ENCODE results near the gene CBX5.

Gene CBX5

DNA sequence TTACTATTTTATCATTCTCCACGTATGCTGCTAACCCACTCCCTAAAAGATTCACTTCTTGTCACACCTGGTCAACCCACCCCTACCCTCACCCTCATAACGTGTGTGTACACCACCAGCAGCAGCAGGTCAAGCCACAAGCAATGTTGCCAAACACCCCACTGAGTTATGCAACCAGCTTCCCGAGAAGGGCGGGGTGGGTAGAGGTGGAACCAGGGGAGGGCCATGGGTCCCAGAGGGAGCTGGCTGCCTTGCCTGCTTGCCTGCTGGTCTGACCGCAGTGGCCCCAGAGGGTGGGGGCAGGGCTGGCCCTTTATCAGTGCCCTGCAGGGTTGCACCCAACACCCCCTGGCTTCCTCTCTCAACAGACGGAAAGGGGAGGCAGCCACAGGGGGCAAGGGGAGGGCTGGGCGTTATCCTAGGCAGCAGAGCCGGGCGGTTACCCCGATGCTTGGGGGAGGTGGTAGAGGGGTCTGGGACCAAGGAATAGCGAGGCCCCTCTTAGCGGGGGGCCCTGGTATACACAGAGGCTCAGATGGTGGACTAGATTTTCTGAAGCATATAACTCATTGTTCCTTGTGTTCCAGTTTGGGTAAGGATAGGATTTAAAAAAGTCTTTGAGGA is 24.4 kb upstream of the CBX5 start:
- Histone ChIP-seq H4K20me1 (ENCODE audit: insufficient read depth, low read length) (no peaks in the 10 kb centered on the region), H3K36me3 (replicated peaks; ENCODE audit: low read depth, low read length) (no peaks in the 10 kb centered on the region), H3K4me1 (ENCODE audit: low read length) (0 out of 2 replicates have a peak, but pooled peaks cover 7% of the 10 kb centered on the region), H3K79me2 (ENCODE audit: low read length) (no peaks in the 10 kb centered on the region), H2AFZ (ENCODE audit: low read depth, low read length) (peak overlapping the region; percentile 25; the same call in 1 of the 2 replicates), H3K9ac (ENCODE audit: low read length) (no peak overlapping the region), H3K9me3 (ENCODE audit: insufficient read depth, low read length) (no peaks in the 10 kb centered on the region), H3K4me2 (ENCODE audit: low read length) (peak overlapping the region; percentile 48), H3K27me3 (ENCODE audit: low read depth, low read length) (peaks cover 55% of the 10 kb centered on the region), H3K4me3 (ENCODE audit: low read length) (peak overlapping the region; percentile 44), H3K27ac (ENCODE audit: low read length) (no peak overlapping the region)
- TF ChIP-seq EZH2phosphoT487 (IDR thresholded peaks at IDR 0.05; ENCODE audit: low read depth), result no peak
- TF ChIP-seq, protein P1, sequence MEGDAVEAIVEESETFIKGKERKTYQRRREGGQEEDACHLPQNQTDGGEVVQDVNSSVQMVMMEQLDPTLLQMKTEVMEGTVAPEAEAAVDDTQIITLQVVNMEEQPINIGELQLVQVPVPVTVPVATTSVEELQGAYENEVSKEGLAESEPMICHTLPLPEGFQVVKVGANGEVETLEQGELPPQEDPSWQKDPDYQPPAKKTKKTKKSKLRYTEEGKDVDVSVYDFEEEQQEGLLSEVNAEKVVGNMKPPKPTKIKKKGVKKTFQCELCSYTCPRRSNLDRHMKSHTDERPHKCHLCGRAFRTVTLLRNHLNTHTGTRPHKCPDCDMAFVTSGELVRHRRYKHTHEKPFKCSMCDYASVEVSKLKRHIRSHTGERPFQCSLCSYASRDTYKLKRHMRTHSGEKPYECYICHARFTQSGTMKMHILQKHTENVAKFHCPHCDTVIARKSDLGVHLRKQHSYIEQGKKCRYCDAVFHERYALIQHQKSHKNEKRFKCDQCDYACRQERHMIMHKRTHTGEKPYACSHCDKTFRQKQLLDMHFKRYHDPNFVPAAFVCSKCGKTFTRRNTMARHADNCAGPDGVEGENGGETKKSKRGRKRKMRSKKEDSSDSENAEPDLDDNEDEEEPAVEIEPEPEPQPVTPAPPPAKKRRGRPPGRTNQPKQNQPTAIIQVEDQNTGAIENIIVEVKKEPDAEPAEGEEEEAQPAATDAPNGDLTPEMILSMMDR (IDR thresholded peaks at IDR 0.05; ENCODE audit: low read depth, low read length), result no peak

DNA sequence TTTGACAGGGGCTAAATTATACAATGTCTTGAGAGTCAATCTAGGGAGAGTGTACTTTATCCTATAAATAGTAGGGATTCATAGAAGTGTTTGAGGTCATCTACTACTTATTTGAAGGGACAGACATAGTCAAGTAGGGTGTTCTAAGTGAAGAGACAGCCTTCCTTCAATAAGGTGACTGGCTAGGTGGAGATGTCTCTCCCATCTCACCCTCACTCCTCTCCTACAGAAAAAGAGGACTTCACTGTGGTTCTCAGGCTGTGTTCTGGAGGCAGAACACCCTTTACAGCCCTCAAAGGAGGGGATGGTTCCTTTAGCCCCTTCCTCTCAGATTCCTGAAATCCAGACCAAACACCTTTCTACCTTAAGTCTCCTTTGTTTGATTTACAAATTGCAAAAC is 23.7 kb upstream of the CBX5 start:
- Histone ChIP-seq H4K20me1 (ENCODE audit: insufficient read depth, low read length) (no peaks in the 10 kb centered on the region), H3K27ac (ENCODE audit: low read length) (no peak overlapping the region), H2AFZ (ENCODE audit: low read depth, low read length) (no peak overlapping the region), H3K79me2 (ENCODE audit: low read length) (no peaks in the 10 kb centered on the region), H3K4me2 (ENCODE audit: low read length) (no peak overlapping the region), H3K9me3 (ENCODE audit: insufficient read depth, low read length) (no peaks in the 10 kb centered on the region), H3K9ac (ENCODE audit: low read length) (no peak overlapping the region), H3K4me1 (ENCODE audit: low read length) (0 out of 2 replicates have a peak, but pooled peaks cover 7% of the 10 kb centered on the region), H3K36me3 (replicated peaks; ENCODE audit: low read depth, low read length) (no peaks in the 10 kb centered on the region), H3K27me3 (ENCODE audit: low read depth, low read length) (peaks cover 61% of the 10 kb centered on the region), H3K4me3 (ENCODE audit: low read length) (peak overlapping the region; percentile 44; the same call in 1 of the 2 replicates)
- TF ChIP-seq, protein P1 (IDR thresholded peaks at IDR 0.05; ENCODE audit: low read depth, low read length), result no peak
- no peak for TF ChIP-seq EZH2phosphoT487 (IDR thresholded peaks at IDR 0.05; ENCODE audit: low read depth)

DNA sequence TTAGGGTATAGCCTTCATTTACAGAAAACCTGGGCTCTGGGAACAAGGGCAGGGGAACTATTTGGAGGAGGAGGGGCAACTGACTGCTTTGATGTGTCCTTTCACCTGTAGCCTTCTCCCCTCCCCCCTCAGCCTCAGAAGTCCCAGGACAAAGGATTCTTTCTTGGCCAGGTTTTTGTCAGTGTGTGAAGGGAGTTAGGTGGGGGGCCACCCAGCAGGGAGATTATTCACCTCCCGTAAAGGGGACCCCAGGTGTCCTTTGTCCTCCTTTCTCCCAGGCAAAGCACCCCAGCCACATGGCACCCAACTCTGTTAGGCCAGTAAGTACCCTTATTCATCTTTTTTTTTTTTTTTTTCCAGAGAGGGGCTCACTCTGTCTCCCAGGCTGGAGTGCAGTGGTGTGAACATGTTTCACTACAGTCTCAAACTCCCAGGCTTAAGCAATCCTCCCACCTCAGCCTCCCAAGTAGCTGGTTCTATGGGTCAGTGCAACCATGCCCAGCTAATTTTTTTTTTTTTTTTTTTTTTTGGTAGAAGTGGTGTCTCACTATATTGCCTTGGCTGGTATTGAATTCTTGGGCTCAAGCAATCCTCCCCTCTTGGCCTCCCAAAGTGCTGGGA is 21.6 kb upstream of the CBX5 start:
- peaks cover 63% of the 10 kb centered on the region for H3K27me3 ChIP-seq (ENCODE audit: low read depth, low read length)
- no peak overlapping the region for H2AFZ ChIP-seq (ENCODE audit: low read depth, low read length)
- peak overlapping the region; percentile 75 for H3K4me2 ChIP-seq (ENCODE audit: low read length)
- TF ChIP-seq EZH2phosphoT487 (IDR thresholded peaks at IDR 0.05; ENCODE audit: low read depth), result no peak
- TF ChIP-seq, protein P1 (IDR thresholded peaks at IDR 0.05; ENCODE audit: low read depth, low read length), result no peak
- H3K4me1 ChIP-seq (ENCODE audit: low read length), result 0 out of 2 replicates have a peak, but pooled peaks cover 7% of the 10 kb centered on the region
- H3K9me3 ChIP-seq (ENCODE audit: insufficient read depth, low read length), result no peaks in the 10 kb centered on the region
- H3K4me3 ChIP-seq (ENCODE audit: low read length), result peak overlapping the region; percentile 60
- H3K9ac ChIP-seq (ENCODE audit: low read length), result no peak overlapping the region
- no peaks in the 10 kb centered on the region for H3K79me2 ChIP-seq (ENCODE audit: low read length)
- no peaks in the 10 kb centered on the region for H3K36me3 ChIP-seq (replicated peaks; ENCODE audit: low read depth, low read length)
- no peaks in the 10 kb centered on the region for H4K20me1 ChIP-seq (ENCODE audit: insufficient read depth, low read length)
- no peak overlapping the region for H3K27ac ChIP-seq (ENCODE audit: low read length)

DNA sequence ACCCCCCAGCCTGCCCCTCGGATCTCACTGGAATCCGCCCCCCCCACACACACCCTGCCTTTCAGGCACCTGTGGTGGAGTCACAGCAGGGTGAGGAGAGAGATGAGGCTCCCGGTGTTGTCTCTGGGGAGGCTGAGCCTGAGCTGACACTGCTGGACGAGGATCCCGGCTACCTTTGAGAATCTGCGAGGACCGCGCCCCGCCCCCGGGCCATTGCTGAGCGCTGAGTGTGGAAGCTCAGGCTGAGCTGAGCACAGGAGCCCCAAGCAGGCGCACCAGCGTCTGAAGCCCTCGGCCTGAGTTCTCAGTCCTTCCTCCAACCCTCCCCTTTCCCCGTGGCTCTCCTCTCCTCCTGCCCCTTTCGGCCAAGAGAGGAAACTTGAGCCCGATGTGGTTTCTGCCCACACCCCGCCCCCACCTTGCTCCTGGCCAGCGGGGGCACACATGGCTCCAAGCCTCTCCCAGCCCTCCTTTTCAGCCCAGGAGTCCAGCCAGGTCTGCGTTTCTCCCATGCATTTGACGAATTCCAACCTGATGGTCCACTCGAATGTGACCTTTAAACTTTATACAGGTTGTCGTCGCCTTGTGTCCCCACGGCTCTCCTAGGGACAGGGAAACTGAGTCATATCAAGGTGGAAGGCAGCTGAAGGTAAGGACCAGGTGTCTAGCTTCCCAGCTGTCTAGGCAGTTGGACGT is 21.0 kb upstream of the CBX5 start, which contains the start of gene NFE2:
TSS of gene NFE2 (minus strand) at position 284 of the 696 bp plus-strand sequence. CDS start 5,767 bp downstream, outside the sequence.
- Histone ChIP-seq H3K9me3 (ENCODE audit: insufficient read depth, low read length) (no peaks in the 10 kb centered on the region), H3K27me3 (ENCODE audit: low read depth, low read length) (peaks cover 63% of the 10 kb centered on the region), H3K79me2 (ENCODE audit: low read length) (no peaks in the 10 kb centered on the region), H3K27ac (ENCODE audit: low read length) (no peak within 1 kb of the TSS), H2AFZ (ENCODE audit: low read depth, low read length) (0 out of 2 replicates have a peak within 1 kb of the TSS, but pooled peaks have one; percentile 7), H4K20me1 (ENCODE audit: insufficient read depth, low read length) (no peaks in the 10 kb centered on the region), H3K9ac (ENCODE audit: low read length) (no peak within 1 kb of the TSS), H3K4me1 (ENCODE audit: low read length) (0 out of 2 replicates have a peak, but pooled peaks cover 7% of the 10 kb centered on the region), H3K4me2 (ENCODE audit: low read length) (peak within 1 kb of the TSS; percentile 75), H3K36me3 (replicated peaks; ENCODE audit: low read depth, low read length) (no peaks in the 10 kb centered on the region), H3K4me3 (ENCODE audit: low read length) (peak within 1 kb of the TSS; percentile 60)
- TF ChIP-seq, protein P1 (IDR thresholded peaks at IDR 0.05; ENCODE audit: low read depth, low read length), result no peak
- TF ChIP-seq EZH2phosphoT487 (IDR thresholded peaks at IDR 0.05; ENCODE audit: low read depth), result no peak
